Measurements from ENCODE around the gene HERPUD2.

DNA sequence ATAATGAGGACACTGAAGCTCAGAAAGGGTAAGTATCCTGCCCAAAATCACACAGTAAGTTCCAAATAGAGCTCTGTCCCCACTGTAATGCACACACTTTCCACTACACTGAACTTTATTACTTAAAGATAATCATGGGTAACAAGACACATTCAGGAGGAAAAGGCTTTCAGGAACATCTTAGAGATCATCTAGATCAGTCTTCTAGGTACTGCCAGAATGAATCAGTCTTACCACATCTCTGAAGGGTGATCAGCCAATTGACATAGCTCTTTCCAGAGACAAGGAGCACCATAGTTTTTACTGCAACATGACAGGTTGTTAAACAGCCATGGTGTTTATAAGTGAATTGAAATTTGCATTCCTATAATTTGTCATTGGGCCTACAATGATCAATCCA is 5.4 kb upstream of the HERPUD2 start:
- TF ChIP-seq, protein P1, sequence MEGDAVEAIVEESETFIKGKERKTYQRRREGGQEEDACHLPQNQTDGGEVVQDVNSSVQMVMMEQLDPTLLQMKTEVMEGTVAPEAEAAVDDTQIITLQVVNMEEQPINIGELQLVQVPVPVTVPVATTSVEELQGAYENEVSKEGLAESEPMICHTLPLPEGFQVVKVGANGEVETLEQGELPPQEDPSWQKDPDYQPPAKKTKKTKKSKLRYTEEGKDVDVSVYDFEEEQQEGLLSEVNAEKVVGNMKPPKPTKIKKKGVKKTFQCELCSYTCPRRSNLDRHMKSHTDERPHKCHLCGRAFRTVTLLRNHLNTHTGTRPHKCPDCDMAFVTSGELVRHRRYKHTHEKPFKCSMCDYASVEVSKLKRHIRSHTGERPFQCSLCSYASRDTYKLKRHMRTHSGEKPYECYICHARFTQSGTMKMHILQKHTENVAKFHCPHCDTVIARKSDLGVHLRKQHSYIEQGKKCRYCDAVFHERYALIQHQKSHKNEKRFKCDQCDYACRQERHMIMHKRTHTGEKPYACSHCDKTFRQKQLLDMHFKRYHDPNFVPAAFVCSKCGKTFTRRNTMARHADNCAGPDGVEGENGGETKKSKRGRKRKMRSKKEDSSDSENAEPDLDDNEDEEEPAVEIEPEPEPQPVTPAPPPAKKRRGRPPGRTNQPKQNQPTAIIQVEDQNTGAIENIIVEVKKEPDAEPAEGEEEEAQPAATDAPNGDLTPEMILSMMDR (IDR thresholded peaks at IDR 0.05), result no peak
- no peak for TF ChIP-seq POLR2A (IDR thresholded peaks at IDR 0.05)
- TF ChIP-seq POLR2AphosphoS5 (IDR thresholded peaks at IDR 0.05), result no peak
- no peak for TF ChIP-seq EP300 (IDR thresholded peaks at IDR 0.05)
